CD8-positive, alpha-beta memory T cell (primary cell): ENCODE results near the gene PGS1. TPM values are rescaled to one million over a fixed set of nuclear protein-coding genes. Genes with fewer than 3 reads are reported as not detected.
A peak's percentile ranks its signal among the peaks of the same experiment; 100 is the strongest.
"Not testable (repeated sequence)": the region's sequence is repeated elsewhere in the genome, so short reads cannot be mapped to it uniquely, and the experiment has no call there.

Experiments used
- CTCF ChIA-PET: fragments of 350-600 bp; sonication (Branson Sonifier 250); formaldehyde crosslinking; loops from one replicate; lab custom pipeline; 2021; ENCODE audit warnings: antibody characterized with exemption; lab: Charles Lee
- POLR2A ChIA-PET: fragments of 350-600 bp; sonication (Branson Sonifier 250); formaldehyde crosslinking; loops from one replicate; lab custom pipeline; 2021; ENCODE audit warnings: antibody characterized with exemption; lab: Charles Lee
- DNase-seq, 5 donors: peaks; one replicate each; pipeline versions ENCODE4 v3.0.0 to v3.0.0-alpha.2; 2020 to 2022; ENCODE audit warnings: mixed read lengths in 1 of 5
- H3K27ac ChIP-seq: one replicate; pipeline ENCODE4 v1.7.0; 2013; ENCODE audit warnings: low read depth, mild to moderate bottlenecking, low read length, moderate library complexity
- H3K27me3 ChIP-seq: 2 replicates; pipeline ENCODE4 v1.7.0; 2013; ENCODE audit warnings: low read length, mild to moderate bottlenecking; ENCODE audit not compliant: insufficient read depth, poor library complexity, severe bottlenecking
- H3K36me3 ChIP-seq: 2 replicates; pipeline ENCODE4 v1.7.0; 2013; ENCODE audit warnings: mild to moderate bottlenecking, low read length, moderate library complexity; ENCODE audit not compliant: insufficient read depth
- H3K4me1 ChIP-seq: 2 replicates; pipeline ENCODE4 v1.7.0; 2013; ENCODE audit warnings: mild to moderate bottlenecking, low read length, moderate library complexity; ENCODE audit not compliant: insufficient read depth
- H3K4me3 ChIP-seq: 2 replicates; pipeline ENCODE4 v1.7.0; 2013; ENCODE audit warnings: mild to moderate bottlenecking, low read length
- H3K9me3 ChIP-seq: 2 replicates; pipeline ENCODE4 v1.7.0; 2013; ENCODE audit warnings: mild to moderate bottlenecking, low read length
- H3K27ac Mint-ChIP-seq, 8 donors: one replicate each; pipeline ENCODE4 v1.8.0; 2020 to 2021; ENCODE audit warnings: mixed read lengths in 8 of 8, mild to moderate bottlenecking in 6 of 8, inconsistent platforms in 3 of 8, moderate library complexity in 3 of 8
- H3K27me3 Mint-ChIP-seq, 2 donors: one replicate each; pipeline ENCODE4 v1.8.0; 2020 to 2021; ENCODE audit warnings: mixed read lengths in 2 of 2, mild to moderate bottlenecking in 1 of 2, moderate library complexity in 1 of 2
- H3K36me3 Mint-ChIP-seq, 3 donors: one replicate each; pipeline ENCODE4 v1.8.0; 2020 to 2021; ENCODE audit warnings: mixed read lengths in 3 of 3, inconsistent platforms in 1 of 3, mild to moderate bottlenecking in 1 of 3
- H3K4me1 Mint-ChIP-seq, 3 donors: one replicate each; pipeline ENCODE4 v1.8.0; 2020 to 2021; ENCODE audit warnings: mixed read lengths in 3 of 3, inconsistent platforms in 1 of 3, mild to moderate bottlenecking in 1 of 3
- H3K4me3 Mint-ChIP-seq, 7 donors: one replicate each; pipeline ENCODE4 v1.8.0; 2020 to 2021; ENCODE audit warnings: mixed read lengths in 7 of 7, mild to moderate bottlenecking in 6 of 7, moderate library complexity in 4 of 7, inconsistent platforms in 2 of 7
- H3K9me3 Mint-ChIP-seq, 5 donors: one replicate each; pipeline ENCODE4 v1.8.0; 2020 to 2022; ENCODE audit warnings: mixed read lengths in 5 of 5, mild to moderate bottlenecking in 3 of 5, moderate library complexity in 2 of 5, inconsistent platforms in 1 of 5
- polyA plus RNA-seq: library from polyadenylated mRNA; unstranded; fragments of 300-500 nt; fragmentation: Illumina TruSeq; gene quantifications from one replicate; pipeline ENCODE4 v1.2.3, GENCODE V29; 2021
- total RNA-seq, 2 experiments: library from RNA; stranded (reverse); gene quantifications; one replicate each; pipeline ENCODE4 v1.2.3, GENCODE V29; 2021

The PGS1 gene, protein sequence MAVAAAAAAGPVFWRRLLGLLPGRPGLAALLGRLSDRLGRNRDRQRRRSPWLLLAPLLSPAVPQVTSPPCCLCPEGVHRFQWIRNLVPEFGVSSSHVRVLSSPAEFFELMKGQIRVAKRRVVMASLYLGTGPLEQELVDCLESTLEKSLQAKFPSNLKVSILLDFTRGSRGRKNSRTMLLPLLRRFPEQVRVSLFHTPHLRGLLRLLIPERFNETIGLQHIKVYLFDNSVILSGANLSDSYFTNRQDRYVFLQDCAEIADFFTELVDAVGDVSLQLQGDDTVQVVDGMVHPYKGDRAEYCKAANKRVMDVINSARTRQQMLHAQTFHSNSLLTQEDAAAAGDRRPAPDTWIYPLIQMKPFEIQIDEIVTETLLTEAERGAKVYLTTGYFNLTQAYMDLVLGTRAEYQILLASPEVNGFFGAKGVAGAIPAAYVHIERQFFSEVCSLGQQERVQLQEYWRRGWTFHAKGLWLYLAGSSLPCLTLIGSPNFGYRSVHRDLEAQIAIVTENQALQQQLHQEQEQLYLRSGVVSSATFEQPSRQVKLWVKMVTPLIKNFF
- 10 to 100 TPM; 48.2 to 51.5 TPM for total RNA-seq
- 31.5 TPM for polyA plus RNA-seq

- ChIA-PET POLR2A (interaction anchor here (0.6 to 1.4 kb wide), 2 partner anchors 16 to 34 kb away, joined by 4 to 5 read pairs; no protein-coding TSS in a partner anchor), CTCF (interaction anchor here (1.1 to 1.7 kb wide), 2 partner anchors 14 to 20 kb away, joined by 4 to 5 read pairs; no protein-coding TSS in a partner anchor)
- H3K4me3 Mint-ChIP-seq, result peak within 1 kb of the TSS; percentile 79 to 95 (median 94)
- H3K4me1 Mint-ChIP-seq, result peaks cover 41 to 46% (median 44%) of the 10 kb centered on the region in 3 donors
- Histone ChIP-seq H3K4me3 (peak within 1 kb of the TSS; percentile 82), H3K9me3 (no peaks in the 10 kb centered on the region), H3K36me3 (no peaks in the 10 kb centered on the region), H3K27ac (peak within 1 kb of the TSS; percentile 83), H3K4me1 (peaks cover 42% of the 10 kb centered on the region), H3K27me3 (no peaks in the 10 kb centered on the region)
- DNase-seq, result peak; percentile 74 to 88 (median 81)
- H3K27ac Mint-ChIP-seq, result peak within 1 kb of the TSS; percentile 83 to 96 (median 91)
- no peaks in the 10 kb centered on the region for H3K9me3 Mint-ChIP-seq
- peaks cover 0 to 12% (median 4%) of the 10 kb centered on the region in 3 donors for H3K36me3 Mint-ChIP-seq
- peaks cover 0 to 3% of the 10 kb centered on the region in 2 donors for H3K27me3 Mint-ChIP-seq
These were observed at the start of gene PGS1 for GRCh38 chr17:78378225-78379130. Gene PGS1, plus strand, starts transcription at chr17:78378649. Its CDS starts 17 bp downstream, at chr17:78378666.

GRCh38 chr17:78329263-78330059 is 49.0 kb upstream of the PGS1 start:
- Histone ChIP-seq H3K27me3 (no peaks in the 10 kb centered on the region), H3K9me3 (no peaks in the 10 kb centered on the region), H3K4me3 (no peak overlapping the region), H3K36me3 (no peaks in the 10 kb centered on the region), H3K4me1 (peaks cover 30% of the 10 kb centered on the region), H3K27ac (no peak overlapping the region)
- H3K27ac Mint-ChIP-seq, result peak overlapping the region in 6 of 8 donors; percentile 14 to 80 (median 59)
- no peaks in the 10 kb centered on the region for H3K36me3 Mint-ChIP-seq
- ChIA-PET CTCF (interaction anchor here (1.1 to 2.1 kb wide), 3 partner anchors 9 to 32 kb away, joined by 3 to 5 read pairs (median 4); no protein-coding TSS in a partner anchor), POLR2A (interaction anchor here (0.7 kb wide), 1 partner anchor 13 kb away, joined by 3 read pairs; no protein-coding TSS in a partner anchor)
- no peak for DNase-seq
- H3K27me3 Mint-ChIP-seq, result peaks cover under 1 to 4% of the 10 kb centered on the region in 2 donors
- no peaks in the 10 kb centered on the region for H3K9me3 Mint-ChIP-seq
- H3K4me3 Mint-ChIP-seq, result peak overlapping the region in 2 of 7 donors; percentile 9 to 20
- peaks cover 28 to 33% (median 32%) of the 10 kb centered on the region in 3 donors for H3K4me1 Mint-ChIP-seq

GRCh38 chr17:78330570-78331224 is 47.8 kb upstream of the PGS1 start:
- peaks cover 0 to 3% of the 10 kb centered on the region in 2 donors for H3K27me3 Mint-ChIP-seq
- no peak overlapping the region for H3K27ac ChIP-seq
- H3K9me3 ChIP-seq, result no peaks in the 10 kb centered on the region
- no peaks in the 10 kb centered on the region for H3K9me3 Mint-ChIP-seq
- H3K4me1 ChIP-seq, result peaks cover 21% of the 10 kb centered on the region
- H3K27me3 ChIP-seq, result no peaks in the 10 kb centered on the region
- H3K36me3 ChIP-seq, result no peaks in the 10 kb centered on the region
- H3K27ac Mint-ChIP-seq, result peak overlapping the region in 4 of 8 donors; percentile 8 to 93 (median 60)
- POLR2A ChIA-PET, result no interaction called here
- no peak for DNase-seq
- peaks cover 23 to 31% (median 29%) of the 10 kb centered on the region in 3 donors for H3K4me1 Mint-ChIP-seq
- CTCF ChIA-PET, result no interaction called here
- no peak overlapping the region for H3K4me3 ChIP-seq
- no peaks in the 10 kb centered on the region for H3K36me3 Mint-ChIP-seq
- no peak overlapping the region for H3K4me3 Mint-ChIP-seq

GRCh38 chr17:78331355-78331754 is 47.1 kb upstream of the PGS1 start:
- CTCF ChIA-PET, DNase-seq, POLR2A ChIA-PET: not testable (repeated sequence)

DNA sequence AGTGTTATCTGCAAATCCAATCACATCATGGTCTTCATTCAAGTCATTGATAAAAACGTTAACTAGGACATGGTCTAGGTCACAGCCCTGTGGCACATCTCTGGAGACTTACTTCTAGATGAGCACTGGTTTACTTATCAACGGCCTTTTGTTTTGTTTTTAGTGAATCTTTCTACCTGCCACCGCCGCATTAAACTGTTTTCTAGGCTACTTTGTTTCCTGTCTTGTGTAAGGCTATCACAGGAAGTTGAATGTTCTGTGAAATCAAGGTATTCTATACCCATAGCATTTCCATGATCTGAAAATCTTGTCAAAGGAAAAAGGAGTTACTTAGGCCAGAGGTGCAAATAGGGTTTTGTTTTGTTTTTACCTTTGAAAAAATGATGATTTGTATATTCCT is 45.5 kb upstream of the PGS1 start:
- H3K36me3 ChIP-seq, result no peaks in the 10 kb centered on the region
- H3K27ac ChIP-seq, result peak overlapping the region; percentile 39
- CTCF ChIA-PET, result no interaction called here
- H3K9me3 Mint-ChIP-seq, result no peaks in the 10 kb centered on the region
- no peaks in the 10 kb centered on the region for H3K36me3 Mint-ChIP-seq
- peak overlapping the region; percentile 29 for H3K4me3 ChIP-seq
- H3K4me1 Mint-ChIP-seq, result peaks cover 23 to 31% (median 29%) of the 10 kb centered on the region in 3 donors
- H3K27me3 ChIP-seq, result no peaks in the 10 kb centered on the region
- DNase-seq, result no peak
- H3K27ac Mint-ChIP-seq, result peak overlapping the region; percentile 58 to 93 (median 91)
- H3K27me3 Mint-ChIP-seq, result no peaks in the 10 kb centered on the region
- POLR2A ChIA-PET, result no interaction called here
- peaks cover 21% of the 10 kb centered on the region for H3K4me1 ChIP-seq
- H3K4me3 Mint-ChIP-seq, result peak overlapping the region in 6 of 7 donors; percentile 46 to 83 (median 54)
- no peaks in the 10 kb centered on the region for H3K9me3 ChIP-seq

More at GRCh38 chr17:78331355-78331754, 47.1 kb upstream of the PGS1 start:
- H3K36me3 Mint-ChIP-seq, H3K27me3 Mint-ChIP-seq, H3K4me3 ChIP-seq, H3K27ac Mint-ChIP-seq, H3K36me3 ChIP-seq, H3K27me3 ChIP-seq, H3K4me3 Mint-ChIP-seq, H3K9me3 Mint-ChIP-seq, H3K9me3 ChIP-seq, H3K27ac ChIP-seq: not testable (repeated sequence)
- H3K4me1 ChIP-seq, result peaks cover 21% of the 10 kb centered on the region
- H3K4me1 Mint-ChIP-seq, result peaks cover 23 to 31% (median 29%) of the 10 kb centered on the region in 3 donors

DNA sequence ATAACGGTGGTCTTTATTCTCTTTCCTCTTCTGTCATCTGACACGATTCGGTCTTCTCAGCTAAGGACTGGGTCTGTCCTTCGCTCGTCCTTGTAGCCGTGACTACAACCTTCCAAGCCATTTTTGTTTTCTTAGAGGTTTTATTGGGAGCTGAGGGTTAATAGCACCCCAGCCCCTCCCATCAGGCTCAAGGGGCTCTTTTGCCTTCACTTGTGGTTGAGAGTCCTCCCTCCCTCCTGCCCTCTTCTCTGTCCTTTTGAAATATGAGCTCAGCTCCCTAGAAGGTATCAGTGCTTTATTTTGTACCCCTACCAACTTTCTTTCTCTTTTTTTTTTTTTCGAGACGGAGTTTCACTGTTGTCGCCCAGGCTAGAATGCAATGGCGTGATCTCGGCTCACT is 43.2 kb upstream of the PGS1 start:
- CTCF ChIA-PET, result no interaction called here
- H3K4me3 Mint-ChIP-seq, result no peak overlapping the region
- peaks cover 42% of the 10 kb centered on the region for H3K4me1 ChIP-seq
- POLR2A ChIA-PET, result interaction anchor here (0.6 to 1.4 kb wide), 2 partner anchors 9 to 1514 kb away, joined by 3 to 5 read pairs; no protein-coding TSS in a partner anchor
- H3K36me3 ChIP-seq, result no peaks in the 10 kb centered on the region
- H3K9me3 ChIP-seq, result no peaks in the 10 kb centered on the region
- H3K36me3 Mint-ChIP-seq, result no peaks in the 10 kb centered on the region
- DNase-seq, result no peak
- H3K9me3 Mint-ChIP-seq, result no peaks in the 10 kb centered on the region
- H3K4me1 Mint-ChIP-seq, result peaks cover 27 to 33% (median 31%) of the 10 kb centered on the region in 3 donors
- H3K27me3 ChIP-seq, result no peaks in the 10 kb centered on the region
- H3K27ac Mint-ChIP-seq, result no peak overlapping the region
- no peak overlapping the region for H3K4me3 ChIP-seq
- H3K27ac ChIP-seq, result no peak overlapping the region
- H3K27me3 Mint-ChIP-seq, result no peaks in the 10 kb centered on the region
